OCI-LY3 (cell line): ENCODE results near the gene CASZ1.
A peak's percentile ranks its signal among the peaks of the same experiment; 100 is the strongest.

Source experiments
- H2AFZ ChIP-seq: fragments of 200-600, 300-600 bp; shearing (Covaris generic); 2 replicates; pipeline ENCODE4 v1.6.0; 2014; ENCODE audit warnings: antibody characterized with exemption, low read depth, low read length
- H3K27ac ChIP-seq: fragments of 200-600, 300-600 bp; sonication (generic); 2 replicates; pipeline ENCODE4 v1.5.1; 2014; ENCODE audit warnings: mild to moderate bottlenecking, low read length, moderate library complexity, mixed read lengths
- H3K27me3 ChIP-seq: fragments of 200-600, 300-600 bp; sonication (generic); 2 replicates; pipeline ENCODE4 v1.6.1; 2014; ENCODE audit warnings: low read depth, low read length, mixed read lengths
- H3K36me3 ChIP-seq: fragments of 200-600, 300-600 bp; sonication (generic); replicated peaks from 2 replicates; pipeline ENCODE3; 2014; ENCODE audit warnings: low read depth, low read length, mixed read lengths
- H3K4me1 ChIP-seq: fragments of 300-600, 200-600 bp; sonication (generic); 2 replicates; pipeline ENCODE4 v1.6.1; 2014; ENCODE audit warnings: low read length, mixed read lengths
- H3K4me2 ChIP-seq: fragments of 200-600, 300-600 bp; sonication (generic); 2 replicates; pipeline ENCODE4 v1.6.1; 2014; ENCODE audit warnings: low read length, mixed read lengths
- H3K4me3 ChIP-seq: fragments of 300-600, 200-600 bp; sonication (generic); 2 replicates; pipeline ENCODE4 v1.5.1; 2014; ENCODE audit warnings: antibody characterized with exemption, mild to moderate bottlenecking, low read length, moderate library complexity
- H3K79me2 ChIP-seq: fragments of 300-600, 200-600 bp; shearing (Covaris generic); 2 replicates; pipeline ENCODE4 v1.6.1; 2014; ENCODE audit warnings: mild to moderate bottlenecking, low read length, mixed read lengths
- H3K9ac ChIP-seq: fragments of 300-600, 200-600 bp; shearing (Covaris generic); 2 replicates; pipeline ENCODE4 v1.6.0; 2014; ENCODE audit warnings: mild to moderate bottlenecking, low read length, moderate library complexity
- H3K9me3 ChIP-seq: fragments of 200-600, 300-600 bp; shearing (Covaris generic); 2 replicates; pipeline ENCODE4 v1.6.1; 2014; ENCODE audit warnings: low read length, mixed read lengths; ENCODE audit not compliant: insufficient read depth
- H4K20me1 ChIP-seq: fragments of 200-600, 300-600 bp; sonication (generic); 2 replicates; pipeline ENCODE4 v1.6.1; 2016; ENCODE audit warnings: low read length, mixed read lengths; ENCODE audit not compliant: insufficient read depth
- CTCF ChIP-seq: fragments of 200-600, 300-600 bp; sonication (generic); IDR thresholded peaks from 2 replicates; pipeline ENCODE4 v1.5.1; 2014; ENCODE audit warnings: antibody characterized with exemption, low read length, low read depth
- EZH2phosphoT487 ChIP-seq: fragments of 200-600 bp; shearing (Covaris generic); IDR thresholded peaks from 2 replicates; pipeline ENCODE4 v1.6.1; 2018; ENCODE audit warnings: antibody characterized with exemption, mixed run types, low read depth

CASZ1 gene

GRCh38 chr1:10697621-10698160 is 98.8 kb downstream of the CASZ1 start:
- TF ChIP-seq CTCF (no peak), EZH2phosphoT487 (no peak)
- no peak overlapping the region for H3K9ac ChIP-seq
- peaks cover 14% of the 10 kb centered on the region for H3K27me3 ChIP-seq

GRCh38 chr1:10696977-10697376 is 99.5 kb downstream of the CASZ1 start:
- no peak overlapping the region for H3K4me3 ChIP-seq
- no peaks in the 10 kb centered on the region for H4K20me1 ChIP-seq
- no peaks in the 10 kb centered on the region for H3K36me3 ChIP-seq
- no peak overlapping the region for H3K9ac ChIP-seq
- no peak overlapping the region for H2AFZ ChIP-seq
- TF ChIP-seq EZH2phosphoT487, result no peak
- no peak overlapping the region for H3K4me2 ChIP-seq
- H3K27ac ChIP-seq, result no peak overlapping the region
- peaks cover 14% of the 10 kb centered on the region for H3K27me3 ChIP-seq
- H3K79me2 ChIP-seq, result peaks cover 6% of the 10 kb centered on the region; the same call in 1 of the 2 replicates
- H3K4me1 ChIP-seq, result peaks cover 12% of the 10 kb centered on the region
- no peaks in the 10 kb centered on the region for H3K9me3 ChIP-seq

More at GRCh38 chr1:10697621-10698160, 98.8 kb downstream of the CASZ1 start:
- Histone ChIP-seq H4K20me1 (no peaks in the 10 kb centered on the region), H3K4me3 (no peak overlapping the region), H3K79me2 (peaks cover 4% of the 10 kb centered on the region; the same call in 1 of the 2 replicates), H3K4me1 (peaks cover 5% of the 10 kb centered on the region), H3K9me3 (no peaks in the 10 kb centered on the region), H3K36me3 (no peaks in the 10 kb centered on the region), H3K27ac (no peak overlapping the region), H3K4me2 (no peak overlapping the region), H2AFZ (no peak overlapping the region)

- H3K36me3 ChIP-seq, result no peaks in the 10 kb centered on the region
- H3K4me2 ChIP-seq, result peak overlapping the region; percentile 65
- peaks cover under 1% of the 10 kb centered on the region; the same call in 1 of the 2 replicates for H3K27me3 ChIP-seq
- H3K79me2 ChIP-seq, result peaks cover 6% of the 10 kb centered on the region; the same call in 1 of the 2 replicates
- H3K9ac ChIP-seq, result 0 out of 2 replicates have a peak overlapping the region, but pooled peaks have one; percentile 24
- no peaks in the 10 kb centered on the region for H3K9me3 ChIP-seq
- H4K20me1 ChIP-seq, result no peaks in the 10 kb centered on the region
- no peak overlapping the region for H3K27ac ChIP-seq
- no peak for TF ChIP-seq EZH2phosphoT487
- no peak for TF ChIP-seq CTCF
- no peak overlapping the region for H2AFZ ChIP-seq
- peak overlapping the region; percentile 74 for H3K4me3 ChIP-seq
- peaks cover 21% of the 10 kb centered on the region for H3K4me1 ChIP-seq
These were observed 101.5 kb downstream of the CASZ1 start for GRCh38 chr1:10694633-10695627.

GRCh38 chr1:10694274-10694632 is 102.2 kb downstream of the CASZ1 start:
- TF ChIP-seq EZH2phosphoT487 (no peak), CTCF (no peak)

More at GRCh38 chr1:10694274-10694632, 102.2 kb downstream of the CASZ1 start:
- Histone ChIP-seq H4K20me1 (no peaks in the 10 kb centered on the region), H3K4me1 (peaks cover 21% of the 10 kb centered on the region), H2AFZ (no peak overlapping the region), H3K79me2 (peaks cover 6% of the 10 kb centered on the region; the same call in 1 of the 2 replicates), H3K27ac (no peak overlapping the region), H3K9me3 (no peaks in the 10 kb centered on the region), H3K4me2 (peak overlapping the region; percentile 55), H3K36me3 (no peaks in the 10 kb centered on the region), H3K27me3 (no peaks in the 10 kb centered on the region), H3K4me3 (peak overlapping the region; percentile 82), H3K9ac (peak overlapping the region; percentile 65; the same call in 1 of the 2 replicates)
